ENCODE measurements around the gene BYSL.

DNA sequence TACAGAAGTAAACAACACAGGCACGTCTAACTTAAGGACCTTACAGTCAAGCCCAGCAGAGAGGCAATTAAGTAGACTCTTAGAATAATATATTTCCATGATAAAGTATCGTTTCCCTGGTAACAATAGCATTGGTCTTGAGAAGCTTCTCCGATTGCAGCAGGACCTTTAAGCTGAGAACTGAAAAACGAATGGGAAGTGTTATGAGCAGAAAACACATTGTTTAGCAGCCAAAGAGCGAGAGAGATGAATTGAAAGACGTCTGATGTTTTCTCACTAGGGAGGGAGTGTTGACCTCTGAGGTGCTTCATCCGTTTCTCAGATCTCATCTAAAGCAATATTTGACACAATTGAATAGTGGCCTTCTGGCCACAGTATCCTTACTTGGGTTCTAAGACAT is 855 bp downstream of the BYSL start:
- TF ChIP-seq POLR2A (IDR thresholded peaks at IDR 0.05; ENCODE audit: low read length) (no peak), GATA1 (IDR thresholded peaks at IDR 0.05; ENCODE audit: low read depth, low read length) (no peak)
